HG02678 (cell line): Measurements from ENCODE around the gene HGD.
"Not testable (repeated sequence)": the region's sequence is repeated elsewhere in the genome, so short reads cannot be mapped to it uniquely, and the experiment has no call there.

Experiments used
- ATAC-seq: cut with Tn5 transposase; IDR thresholded peaks from one replicate; pipeline ENCODE4 v1.9.1; 2021; ENCODE audit warnings: mild to moderate bottlenecking, moderate library complexity; ENCODE audit not compliant: unreplicated experiment

HGD gene

GRCh38 chr3:120640231-120640630 lies 41.8 kb downstream of the HGD start:
- no peak for ATAC-seq

GRCh38 chr3:120638820-120639219 lies 43.2 kb downstream of the HGD start:
- not testable (repeated sequence) for ATAC-seq

- ATAC-seq: no peak
These were observed 44.0 kb downstream of the HGD start for GRCh38 chr3:120637851-120638559.

- ATAC-seq: no peak
These were observed 45.1 kb downstream of the HGD start for GRCh38 chr3:120636795-120637401.

- ATAC-seq: no peak
These were observed 47.5 kb downstream of the HGD start for GRCh38 chr3:120634539-120634938.

- no peak for ATAC-seq
These were observed 56.9 kb downstream of the HGD start for GRCh38 chr3:120625159-120625586.

GRCh38 chr3:120623727-120624093 lies 58.3 kb downstream of the HGD start:
- ATAC-seq: no peak

- no peak for ATAC-seq
These were observed 58.9 kb downstream of the HGD start for GRCh38 chr3:120622870-120623726.

GRCh38 chr3:120622457-120622856 lies 59.6 kb downstream of the HGD start:
- no peak for ATAC-seq

- ATAC-seq: not testable (repeated sequence)
These were observed 65.3 kb downstream of the HGD start for GRCh38 chr3:120616745-120617144.

- ATAC-seq: no peak
These were observed 66.0 kb downstream of the HGD start for GRCh38 chr3:120615847-120616609.

- ATAC-seq: no peak
These were observed 67.3 kb downstream of the HGD start for GRCh38 chr3:120614765-120615164.

GRCh38 chr3:120608506-120608905 lies 73.5 kb downstream of the HGD start:
- ATAC-seq: no peak

- ATAC-seq: no peak
These were observed 77.3 kb downstream of the HGD start for GRCh38 chr3:120604784-120605183.

- ATAC-seq: no peak
These were observed 77.7 kb downstream of the HGD start for GRCh38 chr3:120604382-120604781.

- no peak for ATAC-seq
These were observed 79.4 kb downstream of the HGD start for GRCh38 chr3:120602682-120603081.

GRCh38 chr3:120601554-120601953 lies 80.5 kb downstream of the HGD start:
- no peak for ATAC-seq

- no peak for ATAC-seq
These were observed 82.8 kb downstream of the HGD start for GRCh38 chr3:120599211-120599610.

- ATAC-seq: peak; percentile 38
These were observed 84.5 kb downstream of the HGD start for GRCh38 chr3:120597445-120598049.

- no peak for ATAC-seq
These were observed 85.2 kb downstream of the HGD start for GRCh38 chr3:120596853-120597223.
